NCI-H146 treated with DMSO at 0.1 percent for 48 hours (cell line): Measurements from ENCODE around the gene ABCG2.

Source experiments
- DNase-seq: peaks from one replicate; lab custom pipeline; 2025; ENCODE audit not compliant: unreplicated experiment; lab: John Stamatoyannopoulos, UW

Gene ABCG2

GRCh38 chr4:88075336-88075735 lies 83.1 kb downstream of the ABCG2 start:
- DNase-seq: no peak

GRCh38 chr4:88070031-88070430 lies 88.4 kb downstream of the ABCG2 start:
- DNase-seq: no peak

- DNase-seq: no peak
These were observed 94.0 kb downstream of the ABCG2 start for GRCh38 chr4:88064410-88064809.

GRCh38 chr4:88063634-88064296 lies 94.7 kb downstream of the ABCG2 start:
- DNase-seq: no peak

DNA sequence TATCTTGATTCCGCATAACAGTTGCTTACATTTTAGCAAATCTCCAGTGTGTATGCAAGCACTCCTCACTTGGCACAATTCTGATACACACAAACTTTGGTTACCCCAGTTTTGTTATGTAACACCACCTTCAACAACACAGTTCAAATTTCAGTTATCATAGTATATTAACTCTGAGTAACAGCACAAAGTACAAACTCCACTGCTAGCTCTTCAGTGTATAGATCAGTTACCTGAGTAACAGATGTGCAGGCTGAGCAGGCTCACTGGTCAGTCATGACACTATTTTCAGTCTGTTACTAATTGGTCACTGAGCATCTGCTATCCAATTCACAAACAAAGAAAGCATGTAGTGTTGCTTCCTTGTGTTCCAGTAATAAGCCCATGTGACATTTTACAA lies 95.6 kb downstream of the ABCG2 start:
- DNase-seq: no peak

GRCh38 chr4:88062311-88062710 lies 96.1 kb downstream of the ABCG2 start:
- no peak for DNase-seq

DNA sequence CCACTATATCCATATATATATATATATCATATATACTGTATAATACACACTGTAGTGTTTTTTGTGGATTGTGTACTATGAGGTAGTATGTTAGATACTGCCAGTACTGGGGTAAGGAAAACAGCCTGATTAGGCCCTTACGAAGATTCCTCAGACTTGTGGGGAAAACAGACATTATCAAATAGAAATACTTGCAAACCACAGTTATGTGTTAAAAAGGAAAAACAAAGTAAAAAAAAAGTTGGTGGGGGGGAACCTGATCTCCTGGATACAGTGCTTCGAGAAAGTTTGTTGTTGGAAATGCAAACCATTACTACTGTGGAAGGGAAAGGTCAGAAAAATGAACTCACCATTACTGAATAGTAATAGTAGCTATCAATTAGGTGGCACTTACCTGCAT lies 98.0 kb downstream of the ABCG2 start:
- DNase-seq: no peak

GRCh38 chr4:88059766-88060165 lies 98.7 kb downstream of the ABCG2 start:
- DNase-seq: no peak

DNA sequence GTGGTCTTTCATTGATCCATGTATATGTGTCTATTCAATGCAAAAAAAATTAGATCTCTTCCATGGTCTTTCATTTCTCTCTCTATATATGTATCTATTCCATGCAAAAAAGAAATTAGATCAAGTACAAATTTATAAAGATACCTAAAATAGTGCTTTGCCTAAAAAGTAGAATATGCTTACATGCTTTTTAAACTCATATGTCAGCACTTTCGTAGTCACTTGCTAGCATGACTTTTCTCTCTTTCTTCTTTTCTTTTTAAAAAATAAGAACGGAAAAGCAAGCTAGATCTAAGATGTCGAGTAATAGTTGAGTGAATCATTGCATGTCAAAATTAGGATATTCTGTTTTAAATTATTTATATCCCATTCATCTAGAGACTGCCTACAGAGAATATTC lies 100.1 kb downstream of the ABCG2 start:
- DNase-seq: no peak

- no peak for DNase-seq
These were observed 103.5 kb downstream of the ABCG2 start for GRCh38 chr4:88054901-88055300.

GRCh38 chr4:88054229-88054628 lies 104.2 kb downstream of the ABCG2 start:
- DNase-seq: no peak

DNA sequence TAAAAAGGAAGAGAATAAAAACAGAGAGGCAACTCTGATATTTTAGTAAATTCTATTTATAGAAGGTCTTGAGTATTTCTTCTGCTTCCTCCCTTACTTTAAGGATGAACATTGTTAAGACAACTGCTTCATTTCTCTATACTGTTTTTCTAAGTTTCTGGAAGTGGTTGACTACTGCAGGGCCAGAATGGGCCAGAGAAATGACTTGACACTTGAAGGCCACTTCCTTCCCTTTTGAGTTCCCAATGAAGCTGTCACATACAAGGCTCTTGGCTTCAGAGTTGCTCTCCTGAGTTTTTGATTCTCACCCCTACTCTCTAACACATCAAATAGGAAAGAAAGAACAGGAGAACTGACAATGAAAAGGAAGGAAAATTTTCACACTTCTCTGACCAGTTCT lies 113.4 kb downstream of the ABCG2 start:
- no peak for DNase-seq

DNA sequence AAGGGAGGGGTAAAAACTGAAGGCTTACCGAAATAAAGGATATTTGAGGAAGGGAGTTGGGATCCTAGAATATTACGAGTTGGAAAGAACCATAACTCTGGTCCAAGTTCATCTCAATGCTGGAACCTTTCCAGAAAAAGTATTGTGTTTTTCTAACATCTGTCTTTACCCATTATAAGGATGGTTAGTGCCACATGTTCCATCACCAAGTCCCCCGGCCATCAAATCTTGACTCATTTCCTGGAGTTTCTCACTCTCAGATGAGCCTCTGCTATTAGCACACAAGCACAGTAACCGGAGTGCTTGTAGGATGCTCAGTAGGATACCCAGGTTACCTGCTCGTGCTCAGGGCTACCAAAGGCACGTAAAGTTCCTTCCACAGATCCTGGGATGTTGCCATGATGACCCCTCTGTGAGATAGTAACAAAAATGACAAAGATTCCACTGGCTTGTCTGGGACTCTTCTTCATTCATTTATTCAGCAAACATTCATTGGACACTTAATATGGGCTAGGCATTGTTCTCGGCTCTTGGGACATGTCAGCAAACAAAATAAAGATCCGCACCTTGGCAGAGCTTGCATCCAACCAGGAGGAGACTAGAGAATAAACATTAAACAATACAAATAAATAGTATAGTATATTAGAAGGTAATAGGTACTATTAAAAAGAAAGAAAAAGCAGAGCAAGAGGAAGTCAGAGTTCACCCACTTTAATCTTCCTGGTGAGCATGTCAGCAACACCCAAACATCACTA lies 114.7 kb downstream of the ABCG2 start:
- no peak for DNase-seq

GRCh38 chr4:88043001-88043400 lies 115.4 kb downstream of the ABCG2 start:
- no peak for DNase-seq

DNA sequence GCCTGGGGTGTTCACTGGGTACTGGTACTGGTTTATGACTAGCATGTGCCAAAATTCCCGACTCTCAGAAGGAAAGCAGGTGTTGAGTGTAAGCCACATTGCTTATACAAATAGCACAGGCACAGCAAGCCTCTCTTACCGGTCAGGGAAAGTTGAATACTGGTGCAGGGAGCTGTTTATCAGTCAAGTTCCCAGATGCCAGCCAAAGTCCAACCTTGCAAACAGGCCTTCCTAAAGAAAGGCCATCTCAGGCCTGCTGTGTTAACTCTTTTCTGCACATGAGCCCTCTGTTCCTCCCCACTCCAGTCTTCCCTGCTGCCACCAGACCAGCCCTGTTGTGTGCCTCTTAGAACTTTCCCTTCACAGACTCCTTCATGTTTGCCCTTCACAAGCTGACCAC lies 116.8 kb downstream of the ABCG2 start:
- no peak for DNase-seq

- no peak for DNase-seq
These were observed 117.7 kb downstream of the ABCG2 start for GRCh38 chr4:88040707-88041106.
